WERI-Rb-1 (cell line): ENCODE measurements around the gene PREX1.

Source experiments
- DNase-seq: peaks from one replicate; pipeline ENCODE4 v3.0.0-alpha.2; 2020
- H3K27ac ChIP-seq: fragments of 250-450 bp; sonication (Bioruptor Pico); 2 replicates; pipeline ENCODE4 v1.5.1; 2020; ENCODE audit warnings: mild to moderate bottlenecking, moderate library complexity
- H3K27me3 ChIP-seq: fragments of 250-450 bp; sonication (Bioruptor Pico); 2 replicates; pipeline ENCODE4 v1.5.1; 2021; ENCODE audit warnings: mild to moderate bottlenecking, low read depth, moderate library complexity; ENCODE audit not compliant: insufficient read depth, severe bottlenecking
- H3K36me3 ChIP-seq: fragments of 250-450 bp; sonication (Bioruptor Pico); 2 replicates; pipeline ENCODE4 v1.5.1; 2020; ENCODE audit warnings: mild to moderate bottlenecking, moderate library complexity
- H3K4me3 ChIP-seq: 2 replicates; pipeline ENCODE4 v1.5.1; 2011; ENCODE audit warnings: low read depth, mild to moderate bottlenecking, control low read depth, low read length
- H3K9me3 ChIP-seq: fragments of 250-450 bp; sonication (Bioruptor Pico); 2 replicates; pipeline ENCODE4 v1.5.1; 2021; ENCODE audit warnings: mild to moderate bottlenecking, moderate library complexity; ENCODE audit not compliant: severe bottlenecking
- TF ChIP-seq, protein P1 (sequence below): IDR thresholded peaks from 2 replicates; pipeline ENCODE4 v1.5.1; 2011; ENCODE audit warnings: low read depth, mild to moderate bottlenecking, control low read depth, inconsistent platforms, low read length

Gene PREX1

GRCh38 chr20:48754292-48754691 lies 73.5 kb downstream of the PREX1 start:
- no peak overlapping the region for H3K4me3 ChIP-seq
- no peaks in the 10 kb centered on the region for H3K27me3 ChIP-seq
- peak overlapping the region; percentile 85 for H3K27ac ChIP-seq
- H3K9me3 ChIP-seq = no peaks in the 10 kb centered on the region
- peaks cover 4% of the 10 kb centered on the region; the same call in 1 of the 2 replicates for H3K36me3 ChIP-seq
- TF ChIP-seq, protein P1, sequence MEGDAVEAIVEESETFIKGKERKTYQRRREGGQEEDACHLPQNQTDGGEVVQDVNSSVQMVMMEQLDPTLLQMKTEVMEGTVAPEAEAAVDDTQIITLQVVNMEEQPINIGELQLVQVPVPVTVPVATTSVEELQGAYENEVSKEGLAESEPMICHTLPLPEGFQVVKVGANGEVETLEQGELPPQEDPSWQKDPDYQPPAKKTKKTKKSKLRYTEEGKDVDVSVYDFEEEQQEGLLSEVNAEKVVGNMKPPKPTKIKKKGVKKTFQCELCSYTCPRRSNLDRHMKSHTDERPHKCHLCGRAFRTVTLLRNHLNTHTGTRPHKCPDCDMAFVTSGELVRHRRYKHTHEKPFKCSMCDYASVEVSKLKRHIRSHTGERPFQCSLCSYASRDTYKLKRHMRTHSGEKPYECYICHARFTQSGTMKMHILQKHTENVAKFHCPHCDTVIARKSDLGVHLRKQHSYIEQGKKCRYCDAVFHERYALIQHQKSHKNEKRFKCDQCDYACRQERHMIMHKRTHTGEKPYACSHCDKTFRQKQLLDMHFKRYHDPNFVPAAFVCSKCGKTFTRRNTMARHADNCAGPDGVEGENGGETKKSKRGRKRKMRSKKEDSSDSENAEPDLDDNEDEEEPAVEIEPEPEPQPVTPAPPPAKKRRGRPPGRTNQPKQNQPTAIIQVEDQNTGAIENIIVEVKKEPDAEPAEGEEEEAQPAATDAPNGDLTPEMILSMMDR = no peak
- peak; percentile 92 for DNase-seq

DNA sequence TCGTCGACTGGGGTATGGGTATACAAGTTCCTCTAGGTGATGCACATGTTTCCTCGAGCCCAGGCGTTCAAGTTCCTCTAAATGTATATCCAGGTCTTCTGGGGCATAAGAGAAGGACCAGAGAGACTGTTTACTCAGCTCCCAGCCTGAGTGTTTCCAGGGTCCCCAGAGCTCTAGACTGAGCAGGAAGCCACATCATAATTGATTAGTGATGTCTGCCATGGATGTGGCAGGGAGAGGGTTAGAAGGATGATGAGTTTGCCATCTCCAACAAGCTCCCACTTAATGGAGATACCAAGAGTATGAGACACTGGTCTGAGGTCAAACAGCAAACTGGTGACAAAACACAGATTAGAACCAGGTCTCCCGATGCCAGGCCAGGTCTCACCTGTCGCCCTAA lies 74.8 kb downstream of the PREX1 start:
- TF ChIP-seq, protein P1 = no peak
- Histone ChIP-seq H3K27me3 (no peaks in the 10 kb centered on the region), H3K9me3 (no peaks in the 10 kb centered on the region), H3K4me3 (no peak overlapping the region), H3K27ac (peak overlapping the region; percentile 85), H3K36me3 (peaks cover 4% of the 10 kb centered on the region; the same call in 1 of the 2 replicates)
- DNase-seq = no peak

DNA sequence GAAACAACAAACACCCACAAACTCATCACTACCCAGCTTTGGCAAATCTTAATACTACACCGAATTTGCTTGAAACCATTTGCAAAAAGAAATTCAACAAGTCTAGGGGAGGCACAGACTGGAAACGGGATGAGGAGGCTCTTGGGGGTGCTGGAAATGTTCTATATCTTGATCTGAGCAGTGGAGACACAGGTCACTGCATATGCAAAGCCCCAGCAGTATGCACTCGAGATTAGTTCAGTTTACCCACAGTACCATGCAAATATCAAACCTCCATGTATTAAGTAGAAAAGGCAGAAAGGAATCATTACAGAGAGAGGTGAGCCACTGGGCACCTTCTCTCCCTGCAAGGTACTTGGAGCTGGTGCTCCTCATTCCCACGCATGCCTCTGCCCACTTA lies 75.9 kb downstream of the PREX1 start:
- no peak for DNase-seq
- Histone ChIP-seq H3K36me3 (peaks cover 4% of the 10 kb centered on the region; the same call in 1 of the 2 replicates), H3K27ac (peak overlapping the region; percentile 12; the same call in 1 of the 2 replicates), H3K9me3 (no peaks in the 10 kb centered on the region), H3K27me3 (no peaks in the 10 kb centered on the region), H3K4me3 (no peak overlapping the region)
- TF ChIP-seq, protein P1 = no peak

- H3K4me3 ChIP-seq = no peak overlapping the region
- H3K27ac ChIP-seq = peak overlapping the region; percentile 12; the same call in 1 of the 2 replicates
- no peaks in the 10 kb centered on the region for H3K9me3 ChIP-seq
- H3K27me3 ChIP-seq = no peaks in the 10 kb centered on the region
- no peak for DNase-seq
- peaks cover 4% of the 10 kb centered on the region; the same call in 1 of the 2 replicates for H3K36me3 ChIP-seq
- TF ChIP-seq, protein P1 = no peak
Measured at GRCh38 chr20:48750941-48751635, 76.7 kb downstream of the PREX1 start.

DNA sequence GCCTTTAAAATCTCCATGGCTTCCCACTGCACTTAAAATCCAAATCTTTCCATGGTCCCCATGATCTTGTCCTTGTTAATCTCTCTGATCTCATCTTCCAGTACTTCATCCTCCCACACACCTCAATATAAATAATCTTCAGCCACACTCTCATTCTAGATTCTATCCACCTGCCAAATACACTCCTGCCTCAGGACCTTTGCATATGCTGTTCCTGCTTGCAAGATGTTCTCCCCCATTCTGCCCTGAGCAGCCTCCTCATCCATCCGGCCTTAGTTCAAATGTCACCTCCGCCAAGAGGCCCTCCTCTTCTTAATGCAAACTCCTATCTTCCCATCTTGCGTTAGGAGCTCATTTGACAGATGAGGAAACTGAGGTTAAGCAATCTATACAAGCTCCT lies 77.4 kb downstream of the PREX1 start:
- no peaks in the 10 kb centered on the region for H3K27me3 ChIP-seq
- no peak overlapping the region for H3K4me3 ChIP-seq
- H3K27ac ChIP-seq = no peak overlapping the region
- TF ChIP-seq, protein P1 = no peak
- no peak for DNase-seq
- H3K36me3 ChIP-seq = peaks cover 4% of the 10 kb centered on the region; the same call in 1 of the 2 replicates
- no peaks in the 10 kb centered on the region for H3K9me3 ChIP-seq
